Lung microvascular endothelial cell (primary cell): ENCODE data around the gene JAG2. TPM values are rescaled to one million over a fixed set of nuclear protein-coding genes. Genes with fewer than 3 reads are reported as not detected.

Experiments
- DNase-seq, 2 donors: peaks; one replicate each; pipeline versions ENCODE4 v3.0.0 to v3.0.0-alpha.2; 2010; ENCODE audit warnings: low read depth in 2 of 2
- total RNA-seq: library from RNA; depleted of rRNA; stranded (reverse); fragments of >200 nt; gene quantifications from 2 replicates; pipeline ENCODE4 v1.2.1, GENCODE V29; 2014

The JAG2 gene
- total RNA-seq, 1 donor from 2014 or later, result 51.6 TPM

DNA sequence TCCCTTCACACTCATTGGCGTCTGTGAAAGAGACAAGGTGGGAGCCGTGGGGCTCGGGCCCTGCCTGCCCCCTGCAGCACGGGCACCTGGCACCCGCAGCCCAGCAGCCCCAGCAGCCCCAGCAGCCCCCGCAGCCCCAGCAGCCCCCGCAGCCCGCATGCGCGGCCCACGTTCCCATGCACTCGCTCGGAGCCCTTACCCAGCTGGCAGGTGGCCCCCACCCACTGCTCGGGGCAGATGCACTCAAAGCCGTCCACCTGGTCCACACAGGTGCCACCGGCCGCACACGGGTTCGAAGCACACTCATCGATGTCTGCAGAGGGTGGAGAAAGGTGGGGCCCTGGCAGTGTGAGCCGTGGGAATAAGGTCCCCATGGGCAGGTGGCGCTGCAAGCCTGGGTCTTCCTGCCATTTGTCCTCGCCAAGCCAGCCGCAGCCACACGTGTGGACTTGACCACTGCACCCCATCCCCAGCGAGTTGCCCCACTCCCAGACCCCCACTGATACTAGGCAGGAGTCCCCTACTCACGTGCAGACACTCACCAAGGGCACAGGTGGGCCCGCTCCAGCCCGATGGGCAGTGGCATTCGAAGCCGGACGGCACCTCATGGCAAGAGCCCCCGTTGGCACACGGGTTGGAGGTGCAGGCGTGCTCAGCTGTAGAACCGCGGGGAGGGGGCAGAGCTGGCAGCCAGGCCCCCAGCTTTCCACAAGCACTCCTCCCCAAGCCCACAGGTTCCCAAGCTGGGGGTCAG, 17.3 kb downstream of the JAG2 start:
- no peak for DNase-seq

GRCh38 chr14:105150368-105151083, 18.1 kb downstream of the JAG2 start:
- DNase-seq, result no peak

DNA sequence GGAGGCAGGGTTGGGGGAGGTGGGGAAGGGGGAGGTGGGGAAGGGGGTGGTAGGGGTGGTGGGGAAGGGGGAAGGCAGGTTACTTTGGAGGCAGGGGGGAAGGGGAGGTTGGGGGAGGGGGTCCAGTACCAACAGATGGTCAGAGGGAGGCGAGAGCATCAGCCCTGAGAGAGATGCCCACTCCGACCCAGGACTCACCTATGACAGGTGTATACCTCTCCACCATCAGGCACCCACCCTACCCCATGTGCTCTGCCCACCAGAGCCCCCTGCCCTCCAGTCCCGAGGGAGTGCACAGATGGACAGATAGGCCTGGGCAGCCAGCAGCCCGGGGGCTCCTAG, 18.6 kb downstream of the JAG2 start:
- no peak for DNase-seq

- no peak for DNase-seq
Measured at GRCh38 chr14:105149146-105149781, 19.3 kb downstream of the JAG2 start.

DNA sequence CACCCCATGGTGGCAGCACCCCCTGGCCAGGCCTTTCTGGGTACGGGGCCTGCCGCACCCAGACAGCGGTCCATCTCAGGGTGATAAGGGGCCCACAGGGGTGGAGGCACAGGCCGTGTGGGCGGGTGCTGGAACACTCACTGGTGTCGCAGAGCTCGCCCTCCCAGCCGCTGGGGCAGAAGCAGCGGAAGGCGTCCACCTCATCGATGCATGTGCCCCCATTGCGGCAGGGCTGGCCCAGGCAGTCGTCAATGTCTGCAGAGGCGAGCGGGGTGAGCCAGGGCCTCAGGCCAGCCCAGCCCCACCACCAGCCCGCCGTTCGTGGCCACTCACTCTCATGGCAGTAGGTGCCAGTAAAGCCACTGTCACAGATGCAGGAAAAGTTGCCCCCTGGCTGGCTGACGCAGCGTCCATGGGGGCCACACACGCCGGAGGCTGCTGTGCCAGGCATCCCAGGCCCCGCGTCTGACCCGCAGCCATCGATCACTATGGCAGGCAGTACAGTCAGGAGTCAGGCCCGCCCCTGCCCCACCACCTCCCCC, 19.9 kb downstream of the JAG2 start:
- no peak for DNase-seq

- no peak for DNase-seq
Measured at GRCh38 chr14:105147671-105148603, 20.6 kb downstream of the JAG2 start.

DNA sequence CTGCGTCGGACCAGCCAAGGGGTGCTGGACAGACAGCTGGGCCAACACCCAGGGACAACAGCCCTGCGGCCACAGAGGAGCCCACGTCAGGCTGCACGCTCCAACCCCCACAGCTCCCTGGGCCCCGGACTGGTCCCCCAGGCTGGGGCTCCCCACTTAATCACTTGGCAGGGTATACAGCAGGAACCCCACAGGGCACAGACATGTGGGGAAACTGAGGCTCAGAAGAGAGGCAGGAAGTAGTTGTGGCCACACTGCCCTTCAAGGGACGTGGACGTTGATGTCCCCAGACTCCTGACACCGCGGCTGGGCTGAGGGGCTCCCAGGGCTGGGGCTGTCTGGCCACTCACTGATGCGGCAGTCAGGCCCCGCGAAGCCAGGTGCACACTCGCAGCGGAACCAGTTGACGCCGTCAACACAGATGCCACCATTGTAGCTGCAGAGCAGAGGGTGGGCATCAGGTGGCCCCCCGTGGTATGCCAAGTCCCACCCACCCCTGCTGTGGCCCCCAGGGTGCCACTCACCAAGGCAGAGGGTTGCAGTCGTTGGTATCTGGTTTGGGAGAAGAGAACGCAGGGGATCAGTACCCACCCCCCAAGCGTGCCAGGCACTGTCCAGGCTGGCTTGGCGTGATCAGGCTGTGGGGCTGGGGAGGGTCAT, 21.5 kb downstream of the JAG2 start:
- no peak for DNase-seq

- no peak for DNase-seq
Measured at GRCh38 chr14:105146181-105146975, 22.2 kb downstream of the JAG2 start.

GRCh38 chr14:105145381-105146180, 23.0 kb downstream of the JAG2 start:
- no peak for DNase-seq

GRCh38 chr14:105144666-105145380, 23.8 kb downstream of the JAG2 start:
- DNase-seq, result no peak

DNA sequence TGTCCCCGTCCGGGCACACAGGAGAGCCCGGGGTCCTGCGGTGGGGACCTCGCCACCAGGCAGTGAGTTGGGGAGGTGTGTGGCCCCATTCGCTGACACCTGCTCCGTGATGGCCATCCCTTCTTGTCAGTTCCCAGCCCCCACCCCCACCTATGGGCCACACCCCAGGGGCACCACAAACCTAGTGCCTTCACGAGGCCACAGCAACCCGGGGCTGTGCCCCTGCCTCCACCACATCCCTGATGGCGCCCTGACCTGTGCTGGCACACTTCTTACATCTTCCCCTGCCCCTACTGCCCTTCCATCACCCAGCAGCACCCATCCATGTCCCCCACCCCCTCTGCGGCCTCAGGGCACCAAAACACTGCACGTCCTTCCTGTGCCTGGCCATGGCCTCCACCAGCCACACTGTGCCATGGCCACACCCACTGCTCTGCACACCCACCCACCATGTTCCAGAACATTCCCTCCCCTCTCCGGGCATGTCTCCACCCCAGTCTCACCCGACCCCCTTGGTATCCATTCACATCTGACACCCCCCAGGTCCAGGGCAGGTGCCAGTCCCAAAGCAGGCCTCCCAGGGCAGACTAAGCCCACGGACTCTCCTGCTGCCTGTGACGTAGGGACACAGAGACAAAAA, 24.4 kb downstream of the JAG2 start:
- no peak for DNase-seq

DNA sequence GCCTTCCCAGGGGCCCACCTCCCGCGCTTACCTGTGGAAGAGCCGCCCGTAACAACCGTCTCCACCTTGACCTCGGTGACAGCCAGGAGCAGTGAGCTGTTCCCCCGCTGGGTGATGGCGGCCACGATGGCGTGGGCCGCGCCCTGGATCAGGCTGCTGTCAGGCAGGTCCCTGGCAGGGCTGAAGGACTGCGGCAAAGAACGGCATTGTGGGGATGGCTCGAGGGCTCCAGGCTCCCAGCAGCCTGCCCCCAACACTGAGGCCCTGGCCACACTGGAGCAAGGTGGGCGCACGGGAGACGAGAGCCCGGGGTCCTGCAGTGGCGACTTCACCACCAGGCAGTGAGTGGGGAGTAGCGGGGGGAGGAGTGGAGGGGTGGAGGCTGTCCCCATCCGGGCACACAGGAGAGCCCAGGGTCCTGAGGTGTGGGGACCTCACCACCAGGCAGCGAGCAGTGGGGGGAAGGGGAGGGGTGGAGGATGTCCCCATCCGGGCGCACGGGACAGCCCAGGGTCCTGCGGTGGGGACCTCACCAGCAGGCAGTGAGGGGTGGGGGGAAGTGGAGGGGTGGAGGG, 25.0 kb downstream of the JAG2 start:
- DNase-seq, result no peak

- DNase-seq, result no peak
Measured at GRCh38 chr14:105142651-105143450, 25.7 kb downstream of the JAG2 start.

GRCh38 chr14:105141486-105142281, 26.9 kb downstream of the JAG2 start:
- DNase-seq, result no peak

DNA sequence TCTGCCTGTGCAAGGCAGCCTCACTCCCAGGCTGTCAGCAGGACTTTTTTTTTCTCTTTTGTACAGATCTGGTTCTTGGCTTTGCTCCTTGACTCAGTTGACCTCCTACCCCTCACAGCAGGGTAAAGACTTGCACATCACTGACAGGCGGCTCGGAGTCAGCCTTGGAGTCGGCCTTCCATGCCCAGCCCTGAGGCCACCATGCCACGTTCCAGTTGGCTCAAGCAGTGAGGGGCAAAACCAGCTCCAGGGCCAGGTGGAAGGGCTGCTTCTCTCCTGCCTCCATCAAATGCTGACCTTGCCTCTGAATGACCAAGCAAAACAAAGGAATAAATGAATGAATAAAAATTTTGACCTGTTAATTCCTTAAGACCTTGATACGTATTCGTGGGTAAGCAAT, 27.6 kb downstream of the JAG2 start:
- no peak for DNase-seq

GRCh38 chr14:105140581-105140980, 28.0 kb downstream of the JAG2 start:
- no peak for DNase-seq
